Astrocyte of the cerebellum (primary cell): ENCODE data around the gene TNIP1.
A peak's percentile ranks its signal among the peaks of the same experiment; 100 is the strongest.

ENCODE experiments used
- DNase-seq: peaks from one replicate; pipeline ENCODE4 v3.0.0-alpha.2; 2011; ENCODE audit warnings: low read depth
- H3K4me3 ChIP-seq: 2 replicates; pipeline ENCODE4 v1.5.1; 2011; ENCODE audit warnings: mild to moderate bottlenecking, low read depth, low read length, moderate library complexity
- CTCF ChIP-seq: IDR thresholded peaks from 2 replicates; pipeline ENCODE4 v1.5.1; 2012; ENCODE audit warnings: low read length, low read depth, moderate library complexity, mild to moderate bottlenecking; ENCODE audit errors: missing control alignments
- in situ Hi-C: cut with HindIII; loops from 2 replicates; pipeline ENCODE4 v1.10.0; 2017; ENCODE audit warnings: low sequenced_read_pairs

Gene TNIP1

GRCh38 chr5:151023047-151023615 is 57.7 kb downstream of the TNIP1 start:
- no peak for TF ChIP-seq CTCF
- no peak overlapping the region for H3K4me3 ChIP-seq
- in situ Hi-C loops, result no loop called here
- DNase-seq, result no peak

- no peak for TF ChIP-seq CTCF
- in situ Hi-C loops, result no loop called here
- no peak overlapping the region for H3K4me3 ChIP-seq
- DNase-seq, result no peak
These were observed 58.3 kb downstream of the TNIP1 start for GRCh38 chr5:151022511-151023018.

GRCh38 chr5:151021746-151022145 is 59.1 kb downstream of the TNIP1 start:
- in situ Hi-C loops, result no loop called here
- no peak for TF ChIP-seq CTCF
- DNase-seq, result no peak
- H3K4me3 ChIP-seq, result no peak overlapping the region

- peak within 1 kb of the TSS; percentile 51 for H3K4me3 ChIP-seq
- no peak for TF ChIP-seq CTCF
- DNase-seq, result no peak
- in situ Hi-C loops, result no loop called here
These were observed 60.3 kb downstream of the TNIP1 start, which contains the start of gene GPX3 for GRCh38 chr5:151020304-151021110. TSS of gene GPX3 (plus strand) at chr5:151020591. CDS start at chr5:151020655, 64 bp downstream.

GRCh38 chr5:151019331-151019730 is 61.5 kb downstream of the TNIP1 start:
- no peak for TF ChIP-seq CTCF
- no peak overlapping the region for H3K4me3 ChIP-seq
- in situ Hi-C loops, result no loop called here
- DNase-seq, result no peak

GRCh38 chr5:151018846-151019245 is 62.0 kb downstream of the TNIP1 start:
- in situ Hi-C loops, result no loop called here
- TF ChIP-seq CTCF, result no peak

More at GRCh38 chr5:151018846-151019245, 62.0 kb downstream of the TNIP1 start:
- no peak for DNase-seq
- no peak overlapping the region for H3K4me3 ChIP-seq
